A673 (cell line): ENCODE results near the gene SNCAIP.

ENCODE experiments used
- CTCF ChIP-seq: fragments of 300-800, 200-600 bp; sonication (generic); conservative IDR thresholded peaks from 2 replicates; pipeline ENCODE4 v1.5.1; 2017; ENCODE audit warnings: low read depth, mild to moderate bottlenecking, antibody characterized with exemption, low read length, moderate library complexity, mixed read lengths
- EZH2 ChIP-seq: fragments of 200-600 bp; sonication (generic); IDR thresholded peaks from 2 replicates; pipeline ENCODE4 v1.6.1; 2017; ENCODE audit warnings: borderline replicate concordance, low read depth, mild to moderate bottlenecking, mixed read lengths, antibody characterized with exemption, low read length; ENCODE audit not compliant: poor library complexity, severe bottlenecking

DNA sequence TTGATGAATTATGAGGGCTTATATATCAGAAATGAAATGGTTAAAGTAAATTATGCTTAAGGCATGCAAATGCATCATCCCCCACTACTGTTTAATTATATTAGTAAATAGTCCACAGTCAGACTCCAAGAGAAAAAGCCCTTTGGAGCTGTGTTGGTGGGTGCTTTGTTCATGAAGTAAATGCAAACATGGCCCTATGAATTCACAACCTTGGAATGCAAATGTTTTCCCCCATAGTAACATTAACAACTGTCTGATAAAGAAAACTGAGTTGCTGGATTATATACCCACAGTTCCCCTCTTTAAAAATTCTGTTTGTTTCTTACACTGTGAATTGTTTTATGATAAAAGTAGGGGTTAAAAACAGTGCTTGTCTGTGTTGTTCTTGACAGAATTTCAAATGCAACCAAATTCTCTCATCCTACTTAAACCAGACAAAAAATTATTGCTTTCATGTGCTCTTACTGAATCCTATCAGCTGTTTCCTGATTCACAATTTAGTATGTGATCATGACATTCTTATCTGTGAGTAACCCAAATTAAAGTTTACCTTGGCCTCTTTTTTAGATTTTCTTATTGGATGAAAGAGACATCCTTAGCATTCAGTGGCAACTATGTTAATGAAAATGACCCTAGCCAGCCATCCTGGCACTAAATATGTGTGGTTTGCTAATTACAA lies 48.5 kb upstream of the SNCAIP start:
- TF ChIP-seq CTCF = no peak
- TF ChIP-seq EZH2 = no peak
